C4-2B (cell line): ENCODE results near the gene BLOC1S5.

ENCODE experiments used
- CTCF ChIP-seq: fragments of 450-650 bp; conservative IDR thresholded peaks from 2 replicates; pipeline ENCODE4 v1.5.1; 2017; ENCODE audit warnings: mild to moderate bottlenecking
- ZFX ChIP-seq: fragments of 450-650 bp; IDR thresholded peaks from 2 replicates; pipeline ENCODE4 v1.6.1; 2017

- TF ChIP-seq CTCF (no peak), ZFX (no peak)
Observed at GRCh38 chr6:8105791-8106190, 41.6 kb upstream of the BLOC1S5 start.
